WERI-Rb-1 (cell line): ENCODE data around the gene B2M.
"Not testable (repeated sequence)": the region's sequence is repeated elsewhere in the genome, so short reads cannot be mapped to it uniquely, and the experiment has no call there.

ENCODE experiments used
- DNase-seq: peaks from one replicate; pipeline ENCODE4 v3.0.0-alpha.2; 2020
- H3K27ac ChIP-seq: fragments of 250-450 bp; sonication (Bioruptor Pico); 2 replicates; pipeline ENCODE4 v1.5.1; 2020; ENCODE audit warnings: mild to moderate bottlenecking, moderate library complexity
- H3K27me3 ChIP-seq: fragments of 250-450 bp; sonication (Bioruptor Pico); 2 replicates; pipeline ENCODE4 v1.5.1; 2021; ENCODE audit warnings: mild to moderate bottlenecking, low read depth, moderate library complexity; ENCODE audit not compliant: insufficient read depth, severe bottlenecking
- H3K36me3 ChIP-seq: fragments of 250-450 bp; sonication (Bioruptor Pico); 2 replicates; pipeline ENCODE4 v1.5.1; 2020; ENCODE audit warnings: mild to moderate bottlenecking, moderate library complexity
- H3K4me3 ChIP-seq: 2 replicates; pipeline ENCODE4 v1.5.1; 2011; ENCODE audit warnings: low read depth, mild to moderate bottlenecking, control low read depth, low read length
- H3K9me3 ChIP-seq: fragments of 250-450 bp; sonication (Bioruptor Pico); 2 replicates; pipeline ENCODE4 v1.5.1; 2021; ENCODE audit warnings: mild to moderate bottlenecking, moderate library complexity; ENCODE audit not compliant: severe bottlenecking
- CTCF ChIP-seq: IDR thresholded peaks from 2 replicates; pipeline ENCODE4 v1.5.1; 2011; ENCODE audit warnings: low read depth, mild to moderate bottlenecking, control low read depth, inconsistent platforms, low read length

B2M gene

GRCh38 chr15:44697014-44697413, 14.3 kb upstream of the B2M start:
- H3K9me3 ChIP-seq = peaks cover 2% of the 10 kb centered on the region
- no peaks in the 10 kb centered on the region for H3K27me3 ChIP-seq
- no peak overlapping the region for H3K4me3 ChIP-seq
- TF ChIP-seq CTCF = no peak
- H3K27ac ChIP-seq = no peak overlapping the region
- DNase-seq = no peak
- no peaks in the 10 kb centered on the region for H3K36me3 ChIP-seq

- Histone ChIP-seq H3K27me3 (no peaks in the 10 kb centered on the region), H3K27ac (no peak overlapping the region), H3K36me3 (no peaks in the 10 kb centered on the region), H3K9me3 (peaks cover 2% of the 10 kb centered on the region), H3K4me3 (no peak overlapping the region)
- DNase-seq = no peak
- no peak for TF ChIP-seq CTCF
Observed at GRCh38 chr15:44698641-44699040, 12.7 kb upstream of the B2M start.

GRCh38 chr15:44700676-44701075, 10.6 kb upstream of the B2M start:
- H3K27me3 ChIP-seq, H3K36me3 ChIP-seq, H3K9me3 ChIP-seq, H3K4me3 ChIP-seq, H3K27ac ChIP-seq, DNase-seq: not testable (repeated sequence)

- Histone ChIP-seq H3K27ac (no peak overlapping the region), H3K36me3 (no peaks in the 10 kb centered on the region), H3K9me3 (no peaks in the 10 kb centered on the region), H3K4me3 (no peak overlapping the region), H3K27me3 (no peaks in the 10 kb centered on the region)
- no peak for DNase-seq
- TF ChIP-seq CTCF = no peak
Observed at GRCh38 chr15:44705986-44706385, 5.3 kb upstream of the B2M start.

- DNase-seq = no peak
- no peaks in the 10 kb centered on the region for H3K27me3 ChIP-seq
- H3K9me3 ChIP-seq = no peaks in the 10 kb centered on the region
- TF ChIP-seq CTCF = no peak
- no peaks in the 10 kb centered on the region; the same call in 1 of the 2 replicates for H3K36me3 ChIP-seq
- no peak overlapping the region for H3K4me3 ChIP-seq
- H3K27ac ChIP-seq = no peak overlapping the region
Observed at GRCh38 chr15:44706401-44706800, 4.9 kb upstream of the B2M start.

GRCh38 chr15:44706946-44707636, 4.2 kb upstream of the B2M start:
- Histone ChIP-seq H3K4me3 (no peak overlapping the region), H3K36me3 (no peaks in the 10 kb centered on the region; the same call in 1 of the 2 replicates), H3K27ac (no peak overlapping the region), H3K27me3 (no peaks in the 10 kb centered on the region), H3K9me3 (no peaks in the 10 kb centered on the region)
- no peak for TF ChIP-seq CTCF
- no peak for DNase-seq
